Endothelial cell of umbilical vein (primary cell): ENCODE results near the gene THAP9.

Experiments used
- CTCF ChIP-seq, 2 donors: IDR thresholded peaks; 1 replicate in 1 of 2; 2 replicates in 1 of 2; pipeline ENCODE4 v1.5.1; 2011; ENCODE audit warnings: low read length in 2 of 2, mild to moderate bottlenecking in 2 of 2, moderate library complexity in 2 of 2, control low read depth in 1 of 2, inconsistent platforms in 1 of 2, low read depth in 1 of 2; ENCODE audit not compliant: insufficient read depth in 1 of 2; ENCODE audit errors: extremely low read depth in 1 of 2
- EZH2 ChIP-seq: IDR thresholded peaks from 2 replicates; pipeline ENCODE4 v1.6.1; 2012; ENCODE audit warnings: borderline replicate concordance, low read depth, mild to moderate bottlenecking, moderate library complexity, low read length, inconsistent platforms; ENCODE audit not compliant: severe bottlenecking
- TF ChIP-seq, protein P1 (sequence below): IDR thresholded peaks from 2 replicates; pipeline ENCODE4 v1.6.1; 2011; ENCODE audit not compliant: insufficient read depth, insufficient read length

- TF ChIP-seq EZH2 (no peak), CTCF (IDR thresholded peaks at IDR 0.05; ENCODE audit: extremely low read depth in 1 of 2, insufficient read depth in 1 of 2, low read depth in 1 of 2, low read length in 2 of 2) (no peak)
- TF ChIP-seq, protein P1, sequence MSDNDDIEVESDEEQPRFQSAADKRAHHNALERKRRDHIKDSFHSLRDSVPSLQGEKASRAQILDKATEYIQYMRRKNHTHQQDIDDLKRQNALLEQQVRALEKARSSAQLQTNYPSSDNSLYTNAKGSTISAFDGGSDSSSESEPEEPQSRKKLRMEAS: no peak
Observed at GRCh38 chr4:82892467-82892802, 8.1 kb upstream of the THAP9 start.
